Mesenchymal stem cell (in vitro differentiated cells and primary cell): ENCODE data around the gene PTPRE.

ENCODE experiments used
- DNase-seq: peaks from one replicate; pipeline ENCODE4 v3.0.0-alpha.2; 2013
- H2AFZ ChIP-seq: one replicate; pipeline ENCODE4 v1.6.1; 2013; ENCODE audit warnings: low read depth, mild to moderate bottlenecking, control low read depth, inconsistent platforms, low read length, moderate library complexity
- H2AK5ac ChIP-seq: 2 replicates; pipeline ENCODE4 v1.6.1; 2013; ENCODE audit warnings: low read length, moderate library complexity, mild to moderate bottlenecking, inconsistent platforms; ENCODE audit not compliant: severe bottlenecking
- H2BK120ac ChIP-seq: one replicate; pipeline ENCODE4 v1.6.1; 2013; ENCODE audit warnings: low read depth, mild to moderate bottlenecking, inconsistent platforms, low read length, moderate library complexity
- H2BK12ac ChIP-seq, 2 experiments: one replicate each; pipeline ENCODE4 v1.6.1; 2013; ENCODE audit warnings: inconsistent platforms in 2 of 2, low read length in 2 of 2, mild to moderate bottlenecking in 2 of 2, moderate library complexity in 2 of 2, control low read depth in 1 of 2
- H2BK15ac ChIP-seq: one replicate; pipeline ENCODE4 v1.6.1; 2013; ENCODE audit warnings: mild to moderate bottlenecking, low read depth, inconsistent platforms; ENCODE audit not compliant: poor library complexity, severe bottlenecking
- H2BK5ac ChIP-seq: 2 replicates; pipeline ENCODE4 v1.6.1; 2013; ENCODE audit warnings: low read depth, mild to moderate bottlenecking, low read length, control low read depth, inconsistent platforms; ENCODE audit not compliant: poor library complexity, severe bottlenecking
- H3K14ac ChIP-seq, 2 experiments: one replicate each; pipeline ENCODE4 v1.6.1; 2013; ENCODE audit warnings: inconsistent platforms in 2 of 2, low read length in 2 of 2, control low read depth in 1 of 2, mild to moderate bottlenecking in 1 of 2, moderate library complexity in 1 of 2
- H3K18ac ChIP-seq, 2 experiments: one replicate each; pipeline ENCODE4 v1.6.1; 2013; ENCODE audit warnings: inconsistent platforms in 2 of 2, low read length in 2 of 2, control low read depth in 1 of 2, low read depth in 1 of 2, mild to moderate bottlenecking in 1 of 2
- H3K23ac ChIP-seq, 2 experiments: one replicate each; pipeline ENCODE4 v1.6.1; 2013; ENCODE audit warnings: inconsistent platforms in 2 of 2, low read length in 2 of 2, mild to moderate bottlenecking in 2 of 2, moderate library complexity in 2 of 2, control low read depth in 1 of 2
- H3K27ac ChIP-seq: 2 replicates; pipeline ENCODE4 v1.5.1; 2013; ENCODE audit warnings: mild to moderate bottlenecking, moderate library complexity, low read length, control low read depth, inconsistent platforms; ENCODE audit not compliant: poor library complexity, severe bottlenecking
- H3K27me3 ChIP-seq, 2 experiments: 2 replicates each; pipeline versions ENCODE4 v1.6.1 to v1.7.0; 2013; ENCODE audit warnings: low read length in 2 of 2, mild to moderate bottlenecking in 2 of 2, moderate library complexity in 2 of 2, control low read depth in 1 of 2, inconsistent platforms in 1 of 2; ENCODE audit not compliant: control insufficient read depth in 1 of 2, insufficient read depth in 1 of 2
- H3K36me3 ChIP-seq, 2 experiments: 2 replicates each; pipeline versions ENCODE4 v1.6.1 to v1.7.0; 2013; ENCODE audit warnings: low read length in 2 of 2, control low read depth in 1 of 2, inconsistent platforms in 1 of 2, low read depth in 1 of 2, mild to moderate bottlenecking in 1 of 2; ENCODE audit not compliant: insufficient read depth in 2 of 2, control insufficient read depth in 1 of 2
- H3K4ac ChIP-seq, 2 experiments: one replicate each; pipeline ENCODE4 v1.6.1; 2013; ENCODE audit warnings: inconsistent platforms in 2 of 2, low read length in 2 of 2, mild to moderate bottlenecking in 2 of 2, moderate library complexity in 2 of 2, control low read depth in 1 of 2, low read depth in 1 of 2
- H3K4me1 ChIP-seq: 2 replicates; pipeline ENCODE4 v1.6.1; 2013; ENCODE audit warnings: low read depth, low read length, control low read depth; ENCODE audit not compliant: control insufficient read depth, insufficient read depth
- H3K4me2 ChIP-seq: 2 replicates; pipeline ENCODE4 v1.6.1; 2013; ENCODE audit warnings: low read length, mild to moderate bottlenecking, inconsistent platforms; ENCODE audit not compliant: poor library complexity, severe bottlenecking
- H3K4me3 ChIP-seq, 2 experiments: 2 replicates each; pipeline versions ENCODE4 v1.5.1 to v1.7.0; 2013; ENCODE audit warnings: low read length in 2 of 2, mild to moderate bottlenecking in 2 of 2, control low read depth in 1 of 2, low read depth in 1 of 2; ENCODE audit not compliant: insufficient read depth in 1 of 2
- H3K79me1 ChIP-seq: replicated peaks from 2 replicates; pipeline ENCODE4 v1.6.1; 2013; ENCODE audit warnings: mild to moderate bottlenecking, control low read depth, low read length, inconsistent platforms; ENCODE audit not compliant: poor library complexity, severe bottlenecking
- H3K9ac ChIP-seq: 2 replicates; pipeline ENCODE4 v1.7.0; 2013; ENCODE audit warnings: mild to moderate bottlenecking, low read length, moderate library complexity
- H3K9me3 ChIP-seq: 2 replicates; pipeline ENCODE4 v1.7.0; 2013; ENCODE audit warnings: mild to moderate bottlenecking, low read length; ENCODE audit not compliant: control insufficient read depth
- H4K8ac ChIP-seq: one replicate; pipeline ENCODE4 v1.6.1; 2013; ENCODE audit warnings: inconsistent platforms, mild to moderate bottlenecking, low read length, moderate library complexity
- H4K91ac ChIP-seq: one replicate; pipeline ENCODE4 v1.6.1; 2013; ENCODE audit warnings: mild to moderate bottlenecking, low read length, inconsistent platforms
- WGBS: methylation state at CpG from one replicate; pipeline ENCODE4 v1.1.7; 2013; ENCODE audit warnings: mixed read lengths; 5-methylcytosine and 5-hydroxymethylcytosine counted together

The PTPRE gene

DNA sequence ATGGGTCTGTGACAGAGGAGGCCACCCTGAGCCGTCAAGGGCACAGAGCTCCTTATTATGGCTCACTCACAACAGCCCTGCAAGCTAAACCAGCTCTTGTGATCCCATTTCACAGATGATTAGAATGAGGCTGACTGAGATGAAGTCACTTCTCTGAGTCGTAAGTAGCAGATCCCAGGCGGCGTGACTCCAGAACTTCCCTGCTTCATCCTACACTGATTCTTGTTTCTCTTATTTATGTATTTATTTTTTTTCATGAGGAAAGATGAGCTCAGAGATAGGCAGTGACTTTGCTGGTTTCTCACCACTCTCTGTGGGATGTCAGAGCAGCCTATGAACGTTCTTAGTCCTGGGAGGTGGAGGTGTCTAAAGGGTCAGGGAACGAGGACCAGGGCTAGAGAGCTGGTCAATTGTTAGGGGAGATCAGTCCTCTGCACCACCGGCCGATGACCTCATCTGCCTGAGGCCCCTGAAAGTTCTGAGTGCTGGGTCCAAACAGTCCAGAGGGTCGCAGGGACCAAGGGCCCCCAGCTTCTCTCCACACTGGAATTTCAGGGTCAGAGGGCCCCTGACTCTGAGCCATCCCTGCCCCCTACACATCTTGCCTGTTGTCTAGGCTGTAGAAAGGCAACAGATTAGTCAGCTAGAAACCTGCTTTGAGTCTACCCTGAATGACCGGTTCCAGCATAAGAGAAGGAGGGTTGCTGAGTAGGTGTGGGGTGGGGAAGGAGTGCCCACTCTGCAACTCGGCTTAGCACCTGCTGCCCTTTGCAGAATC is 32.0 kb upstream of the PTPRE start:
- Histone ChIP-seq H2BK5ac (no peak overlapping the region), H2BK12ac (peak overlapping the region in 1 of 2 experiments; percentile 10), H3K18ac (no peak overlapping the region), H3K9ac (no peak overlapping the region), H2BK15ac (no peak overlapping the region), H3K9me3 (no peaks in the 10 kb centered on the region), H3K27me3 (peaks cover 0 to 6% of the 10 kb centered on the region in 2 experiments), H2AFZ (no peak overlapping the region), H3K4me1 (no peaks in the 10 kb centered on the region), H2AK5ac (no peak overlapping the region), H3K79me1 (no peaks in the 10 kb centered on the region), H4K8ac (no peak overlapping the region), H3K4me3 (no peak overlapping the region), H3K14ac (peak overlapping the region in 1 of 2 experiments; percentile 58), H4K91ac (no peak overlapping the region), H3K27ac (no peak overlapping the region), H2BK120ac (no peak overlapping the region), H3K4ac (no peak overlapping the region), H3K4me2 (no peak overlapping the region), H3K36me3 (no peaks in the 10 kb centered on the region), H3K23ac (no peak overlapping the region)
- WGBS, result 68% methylated on average over 8 of the region's 11 CpGs
- no peak for DNase-seq

DNA sequence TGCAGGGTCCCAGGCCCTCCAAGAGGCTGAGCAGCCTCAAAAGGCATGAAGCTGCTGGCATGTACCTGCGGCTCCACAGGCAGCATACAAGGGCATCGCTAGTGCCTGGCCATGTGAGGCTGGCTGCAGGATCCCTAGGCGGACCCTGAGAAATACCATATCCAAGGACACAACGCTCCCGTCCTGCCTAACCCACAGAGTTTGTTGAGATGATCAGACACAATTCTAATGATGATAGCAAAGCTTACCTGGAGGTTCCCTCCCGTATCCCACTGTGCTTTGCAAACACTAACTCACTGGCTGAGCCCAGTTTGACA is 31.5 kb upstream of the PTPRE start:
- Histone ChIP-seq H2BK15ac (no peak overlapping the region), H3K18ac (no peak overlapping the region), H3K27me3 (peaks cover 0 to 6% of the 10 kb centered on the region in 2 experiments), H3K79me1 (no peaks in the 10 kb centered on the region), H4K8ac (no peak overlapping the region), H2AK5ac (no peak overlapping the region), H3K4me3 (no peak overlapping the region), H3K4me1 (no peaks in the 10 kb centered on the region), H2BK5ac (no peak overlapping the region), H3K14ac (peak overlapping the region in 1 of 2 experiments; percentile 58), H3K27ac (no peak overlapping the region), H4K91ac (no peak overlapping the region), H3K36me3 (no peaks in the 10 kb centered on the region), H3K4ac (no peak overlapping the region), H3K9me3 (no peaks in the 10 kb centered on the region), H2BK120ac (no peak overlapping the region), H2AFZ (no peak overlapping the region), H2BK12ac (peak overlapping the region in 1 of 2 experiments; percentile 10), H3K23ac (no peak overlapping the region), H3K9ac (no peak overlapping the region), H3K4me2 (no peak overlapping the region)
- no peak for DNase-seq
- WGBS, result 86% methylated on average over 6 of the region's 6 CpGs

DNA sequence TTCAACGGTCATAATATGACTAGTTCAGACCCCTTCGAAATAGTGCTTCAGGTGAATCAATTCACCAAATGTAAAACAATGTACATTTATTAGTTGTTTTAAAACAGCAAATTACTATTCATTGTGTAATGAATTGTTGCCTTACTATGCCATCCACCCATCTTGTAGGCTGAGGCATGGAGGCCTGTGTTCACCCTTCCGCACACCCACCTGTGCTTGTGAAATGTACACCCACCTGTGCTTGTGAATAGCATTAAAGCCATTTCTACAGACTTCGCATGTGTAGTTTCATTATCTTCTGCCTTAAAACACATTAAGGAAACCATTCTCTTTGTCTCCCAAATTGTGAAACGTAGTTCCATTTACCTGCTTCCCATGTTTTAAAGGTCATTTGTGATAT is 31.0 kb upstream of the PTPRE start:
- Histone ChIP-seq H2BK15ac (no peak overlapping the region), H3K27me3 (peaks cover 0 to 6% of the 10 kb centered on the region in 2 experiments), H3K79me1 (no peaks in the 10 kb centered on the region), H2AK5ac (no peak overlapping the region), H3K4ac (no peak overlapping the region), H3K14ac (no peak overlapping the region), H3K9me3 (no peaks in the 10 kb centered on the region), H2BK5ac (no peak overlapping the region), H3K4me2 (no peak overlapping the region), H2BK120ac (no peak overlapping the region), H3K4me3 (no peak overlapping the region), H4K8ac (no peak overlapping the region), H2AFZ (no peak overlapping the region), H3K9ac (no peak overlapping the region), H3K36me3 (no peaks in the 10 kb centered on the region), H2BK12ac (no peak overlapping the region), H3K23ac (no peak overlapping the region), H3K4me1 (no peaks in the 10 kb centered on the region), H3K18ac (no peak overlapping the region), H4K91ac (no peak overlapping the region), H3K27ac (no peak overlapping the region)
- WGBS, result 96% methylated on average over 3 of the region's 5 CpGs
- no peak for DNase-seq

DNA sequence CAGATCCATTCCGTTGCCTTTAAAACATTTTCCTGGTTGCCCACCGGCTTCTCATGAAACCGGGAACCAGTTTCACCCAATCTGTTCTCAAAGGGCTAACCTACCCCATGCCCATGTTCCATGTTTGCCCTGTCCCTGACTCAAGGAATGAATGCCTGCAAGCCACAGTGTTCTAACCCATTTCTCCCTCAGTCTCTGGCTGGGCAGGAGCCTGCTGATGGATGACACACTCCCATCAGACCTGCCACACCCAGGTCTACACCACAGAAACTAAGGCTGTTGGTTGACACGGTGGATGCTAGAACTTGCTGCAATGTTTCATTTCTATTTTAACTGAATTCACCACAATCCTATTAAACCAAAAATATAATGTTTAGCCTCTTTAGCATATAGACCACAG is 29.8 kb upstream of the PTPRE start:
- H3K4me3 ChIP-seq, result no peak overlapping the region
- no peak overlapping the region for H2AFZ ChIP-seq
- no peaks in the 10 kb centered on the region for H3K4me1 ChIP-seq
- H2BK15ac ChIP-seq, result no peak overlapping the region
- no peak overlapping the region for H3K18ac ChIP-seq
- H4K8ac ChIP-seq, result no peak overlapping the region
- H3K79me1 ChIP-seq, result no peaks in the 10 kb centered on the region
- H2BK5ac ChIP-seq, result no peak overlapping the region
- H3K14ac ChIP-seq, result no peak overlapping the region
- H3K23ac ChIP-seq, result no peak overlapping the region
- 98% methylated on average over 4 of the region's 4 CpGs for WGBS
- H3K27me3 ChIP-seq, result peaks cover 0 to 6% of the 10 kb centered on the region in 2 experiments
- no peak overlapping the region for H3K27ac ChIP-seq
- H2AK5ac ChIP-seq, result no peak overlapping the region
- DNase-seq, result no peak
- H3K36me3 ChIP-seq, result no peaks in the 10 kb centered on the region
- no peak overlapping the region for H4K91ac ChIP-seq
- H3K9ac ChIP-seq, result no peak overlapping the region
- H3K4me2 ChIP-seq, result no peak overlapping the region
- no peak overlapping the region for H2BK120ac ChIP-seq
- H3K9me3 ChIP-seq, result no peaks in the 10 kb centered on the region
- no peak overlapping the region for H2BK12ac ChIP-seq
- no peak overlapping the region for H3K4ac ChIP-seq
